SHP77 (cell line): ENCODE measurements around the gene MCF2L.
A peak's percentile ranks its signal among the peaks of the same experiment; 100 is the strongest.

ENCODE experiments used
- DNase-seq, 2 experiments: peaks; one replicate each; lab custom pipeline; 2025; lab: John Stamatoyannopoulos, UW

MCF2L gene

GRCh38 chr13:112979406-112979902 is 10.4 kb downstream of the MCF2L start:
- DNase-seq, result no peak

GRCh38 chr13:112980434-112980833 is 11.4 kb downstream of the MCF2L start:
- no peak for DNase-seq

GRCh38 chr13:112981451-112981850 is 12.4 kb downstream of the MCF2L start:
- DNase-seq, result no peak

- DNase-seq, result no peak
These were observed 13.4 kb downstream of the MCF2L start for GRCh38 chr13:112982281-112983041.

GRCh38 chr13:112983042-112983305 is 14.0 kb downstream of the MCF2L start:
- DNase-seq, result no peak

GRCh38 chr13:112983428-112984196 is 14.6 kb downstream of the MCF2L start:
- peak; percentile 76 to 85 for DNase-seq

- no peak for DNase-seq
These were observed 15.5 kb downstream of the MCF2L start for GRCh38 chr13:112984501-112984900.

GRCh38 chr13:112984954-112985802 is 16.2 kb downstream of the MCF2L start:
- peak in 1 of 2 experiments; percentile 32 for DNase-seq

GRCh38 chr13:112985803-112986408 is 16.9 kb downstream of the MCF2L start:
- DNase-seq, result no peak

GRCh38 chr13:112986470-112986869 is 17.5 kb downstream of the MCF2L start:
- no peak for DNase-seq

- no peak for DNase-seq
These were observed 18.1 kb downstream of the MCF2L start for GRCh38 chr13:112986946-112987681.

GRCh38 chr13:112987682-112988024 is 18.6 kb downstream of the MCF2L start:
- DNase-seq, result no peak

- peak; percentile 94 to 95 for DNase-seq
These were observed 21.8 kb downstream of the MCF2L start for GRCh38 chr13:112990783-112991182.

GRCh38 chr13:112991609-112992008 is 22.6 kb downstream of the MCF2L start:
- peak in 1 of 2 experiments; percentile 42 for DNase-seq

- DNase-seq, result no peak
These were observed 24.1 kb downstream of the MCF2L start for GRCh38 chr13:112992931-112993680.

- no peak for DNase-seq
These were observed 25.2 kb downstream of the MCF2L start for GRCh38 chr13:112994084-112994780.

- DNase-seq, result no peak
These were observed 25.9 kb downstream of the MCF2L start for GRCh38 chr13:112994781-112995355.

GRCh38 chr13:112995395-112996191 is 26.6 kb downstream of the MCF2L start:
- DNase-seq, result peak in 1 of 2 experiments; percentile 72

- peak in 1 of 2 experiments; percentile 86 for DNase-seq
These were observed 27.7 kb downstream of the MCF2L start for GRCh38 chr13:112996671-112997091.
